ENCODE measurements around the gene P2RX6.

Gene P2RX6

DNA sequence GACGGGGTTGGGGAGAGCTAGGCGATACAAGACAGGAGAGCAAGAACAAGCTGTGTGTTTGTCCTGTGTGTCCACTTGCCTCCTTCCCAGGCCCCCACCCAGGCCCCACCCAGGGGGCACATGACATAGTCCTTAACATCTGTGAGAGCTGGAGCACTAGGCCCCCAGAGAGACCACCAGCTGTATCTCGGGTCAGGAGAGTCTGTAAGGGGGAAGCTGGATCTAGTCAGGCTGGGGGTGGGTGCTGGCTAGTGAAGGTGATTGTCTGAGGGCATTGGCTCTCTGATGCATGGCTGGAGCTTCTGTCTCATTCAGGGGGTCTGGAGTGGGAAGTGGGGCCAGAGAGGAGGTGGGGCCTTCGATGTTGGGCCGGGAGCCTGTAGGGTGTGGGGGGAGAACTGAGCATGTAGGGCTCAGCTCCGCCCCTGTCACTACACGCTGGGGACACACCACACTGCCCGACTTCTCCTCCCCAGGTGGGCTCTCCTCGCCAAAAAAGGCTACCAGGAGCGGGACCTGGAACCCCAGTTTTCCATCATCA, 571 bp downstream of the P2RX6 start:
- DNase-seq: no peak

DNA sequence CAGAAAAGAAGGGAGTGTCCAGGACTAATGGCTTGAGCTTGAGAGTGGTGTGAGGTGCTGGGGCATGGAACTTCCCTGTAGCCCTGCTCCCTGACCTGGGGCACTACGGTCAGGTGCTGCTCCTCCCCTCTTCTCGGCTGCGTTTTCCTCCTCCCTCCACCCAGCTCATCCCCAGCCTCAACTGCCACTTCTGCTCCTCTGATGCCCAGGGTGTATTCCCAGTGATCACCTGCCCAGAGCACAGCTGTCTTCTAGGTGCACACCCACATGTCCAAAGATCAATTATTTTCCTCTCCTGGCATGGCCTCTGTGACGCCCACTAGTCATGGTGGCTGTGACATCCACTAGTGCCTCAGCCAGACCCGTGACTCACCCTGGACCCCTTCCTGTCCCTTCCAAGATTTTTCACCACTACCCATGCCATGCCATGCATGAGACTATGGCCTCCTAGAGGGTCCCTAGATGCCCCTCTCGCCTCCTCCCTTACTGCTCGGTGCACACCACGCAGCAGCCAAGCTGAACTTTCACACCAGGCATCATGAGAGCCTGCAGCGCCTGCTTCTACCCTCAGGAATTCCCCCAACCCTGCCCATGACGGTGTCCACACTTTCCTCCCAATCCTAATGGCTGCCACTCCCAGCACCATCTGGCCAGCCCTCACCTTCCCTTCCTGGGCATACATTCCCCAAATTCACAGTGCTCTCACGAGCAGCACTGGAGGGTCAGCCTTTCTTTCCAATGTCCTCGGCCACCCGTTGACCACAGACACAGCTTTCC, 1.9 kb downstream of the P2RX6 start:
- no peak for DNase-seq

DNA sequence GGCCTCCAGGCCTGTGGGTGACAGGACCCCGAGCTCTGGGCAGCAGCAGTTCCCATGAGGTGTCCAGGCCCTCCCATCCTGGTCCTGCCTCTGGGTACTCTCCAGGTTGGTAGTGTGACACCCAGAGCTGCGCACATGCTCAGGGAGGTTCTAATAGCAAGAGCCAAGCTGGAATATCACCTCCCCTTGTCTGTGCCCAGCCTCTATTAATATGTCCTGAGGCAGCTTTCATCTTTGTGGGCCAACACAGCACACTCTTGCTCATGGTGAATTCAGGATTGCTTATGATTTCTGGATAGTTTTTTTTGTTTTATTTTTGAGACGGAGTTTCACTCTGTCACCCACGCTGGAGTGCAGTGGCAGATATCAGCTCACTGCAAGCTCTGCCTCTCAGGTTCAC, 3.3 kb downstream of the P2RX6 start:
- no peak for DNase-seq

GRCh38 chr22:21020802-21021429, 6.0 kb downstream of the P2RX6 start:
- no peak for DNase-seq

DNA sequence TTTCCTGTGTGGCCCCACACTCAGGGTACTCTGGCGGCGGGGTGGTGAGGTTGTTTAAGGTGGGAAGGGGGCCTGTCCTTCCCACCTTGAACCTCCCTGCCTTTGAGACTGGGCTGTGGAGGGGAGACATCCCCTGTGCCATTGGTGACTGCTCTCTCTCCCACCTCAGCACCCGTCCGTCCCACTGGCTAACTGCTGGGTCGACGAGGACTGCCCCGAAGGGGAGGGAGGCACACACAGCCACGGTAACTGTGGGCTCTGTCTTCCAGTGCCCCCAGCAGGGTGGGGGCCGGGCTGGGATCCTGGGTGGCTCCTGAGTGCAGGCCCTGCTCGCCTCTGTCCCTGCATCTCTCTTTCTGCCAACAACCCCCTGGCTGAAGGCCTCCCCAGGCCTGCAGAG, 7.5 kb downstream of the P2RX6 start:
- no peak for DNase-seq

DNA sequence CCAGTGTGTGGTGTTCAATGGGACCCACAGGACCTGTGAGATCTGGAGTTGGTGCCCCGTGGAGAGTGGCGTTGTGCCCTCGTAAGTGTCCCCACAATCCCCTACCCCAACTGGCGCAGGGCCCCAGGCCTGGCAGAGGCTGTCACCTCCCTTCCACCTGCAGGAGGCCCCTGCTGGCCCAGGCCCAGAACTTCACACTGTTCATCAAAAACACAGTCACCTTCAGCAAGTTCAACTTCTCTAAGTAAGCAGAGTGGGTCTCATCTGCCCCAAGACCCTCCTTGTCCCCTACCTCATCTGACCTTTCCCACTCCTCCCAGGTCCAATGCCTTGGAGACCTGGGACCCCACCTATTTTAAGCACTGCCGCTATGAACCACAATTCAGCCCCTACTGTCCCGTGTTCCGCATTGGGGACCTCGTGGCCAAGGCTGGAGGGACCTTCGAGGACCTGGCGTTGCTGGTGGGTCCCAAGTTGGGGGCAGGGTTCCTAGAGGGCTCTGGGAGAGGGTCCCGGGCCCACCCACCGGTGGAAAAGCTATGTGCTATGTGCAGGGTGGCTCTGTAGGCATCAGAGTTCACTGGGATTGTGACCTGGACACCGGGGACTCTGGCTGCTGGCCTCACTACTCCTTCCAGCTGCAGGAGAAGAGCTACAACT, 8.1 kb downstream of the P2RX6 start:
- no peak for DNase-seq

DNA sequence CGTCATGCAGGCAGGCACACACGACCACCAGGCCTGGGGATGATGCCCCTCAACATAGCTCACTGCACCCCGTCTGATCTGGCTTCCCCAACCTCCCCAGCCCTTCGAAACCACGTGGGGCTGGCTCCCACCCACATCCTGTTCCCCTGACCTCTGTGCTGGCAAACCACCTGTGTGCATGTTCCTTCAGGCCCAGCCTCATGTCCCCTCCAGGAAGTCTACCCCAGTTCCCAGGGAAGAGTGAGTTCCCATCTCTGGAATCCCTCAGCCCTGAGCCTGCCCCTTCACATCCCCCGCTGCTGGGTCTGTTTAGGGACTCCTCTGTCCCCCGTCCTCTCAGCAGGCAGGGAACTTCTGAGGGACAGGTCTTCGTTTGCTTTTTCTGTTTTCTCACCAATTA, 10.3 kb downstream of the P2RX6 start:
- DNase-seq: no peak

- DNase-seq: no peak
Measured at GRCh38 chr22:21025763-21026755, 11.1 kb downstream of the P2RX6 start.

GRCh38 chr22:21026783-21027692, 12.1 kb downstream of the P2RX6 start:
- no peak for DNase-seq

GRCh38 chr22:21028277-21029251, 13.6 kb downstream of the P2RX6 start:
- peak; percentile 44 for DNase-seq

- DNase-seq: peak; percentile 35
Measured at GRCh38 chr22:21029486-21030025, 14.6 kb downstream of the P2RX6 start.

GRCh38 chr22:21030032-21030431, 15.1 kb downstream of the P2RX6 start:
- DNase-seq: peak; percentile 35

GRCh38 chr22:21030621-21031544, 15.9 kb downstream of the P2RX6 start:
- no peak for DNase-seq

DNA sequence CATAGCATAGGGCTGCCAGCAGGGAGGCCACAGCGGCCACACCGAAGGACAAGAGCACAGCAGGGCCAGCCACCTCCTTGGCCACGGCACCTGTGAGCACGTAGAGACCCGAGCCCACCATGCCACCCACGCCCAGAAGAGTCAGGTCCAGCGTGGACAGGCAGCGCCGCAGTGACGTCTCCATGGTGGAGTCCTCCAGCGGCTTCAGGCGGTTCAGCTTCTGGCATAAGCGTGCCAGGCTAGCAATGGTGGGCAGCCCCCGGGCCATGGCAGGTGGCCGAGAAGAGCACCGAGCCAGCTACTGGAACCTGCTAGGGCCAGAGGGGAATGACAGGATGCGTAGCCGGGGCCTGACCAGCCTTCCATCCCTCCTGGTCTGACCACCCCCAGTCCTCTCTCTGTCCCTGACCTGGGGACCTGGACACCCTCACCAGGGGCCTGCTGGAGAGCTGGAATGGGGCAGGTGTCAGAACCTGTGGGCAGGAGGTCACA, 16.6 kb downstream of the P2RX6 start:
- no peak for DNase-seq

- DNase-seq: peak; percentile 77
Measured at GRCh38 chr22:21032037-21032867, 17.3 kb downstream of the P2RX6 start, which contains the start of gene SLC7A4. TSS of gene SLC7A4 (minus strand) at chr22:21032561. CDS start at chr22:21031812, 749 bp downstream.

DNA sequence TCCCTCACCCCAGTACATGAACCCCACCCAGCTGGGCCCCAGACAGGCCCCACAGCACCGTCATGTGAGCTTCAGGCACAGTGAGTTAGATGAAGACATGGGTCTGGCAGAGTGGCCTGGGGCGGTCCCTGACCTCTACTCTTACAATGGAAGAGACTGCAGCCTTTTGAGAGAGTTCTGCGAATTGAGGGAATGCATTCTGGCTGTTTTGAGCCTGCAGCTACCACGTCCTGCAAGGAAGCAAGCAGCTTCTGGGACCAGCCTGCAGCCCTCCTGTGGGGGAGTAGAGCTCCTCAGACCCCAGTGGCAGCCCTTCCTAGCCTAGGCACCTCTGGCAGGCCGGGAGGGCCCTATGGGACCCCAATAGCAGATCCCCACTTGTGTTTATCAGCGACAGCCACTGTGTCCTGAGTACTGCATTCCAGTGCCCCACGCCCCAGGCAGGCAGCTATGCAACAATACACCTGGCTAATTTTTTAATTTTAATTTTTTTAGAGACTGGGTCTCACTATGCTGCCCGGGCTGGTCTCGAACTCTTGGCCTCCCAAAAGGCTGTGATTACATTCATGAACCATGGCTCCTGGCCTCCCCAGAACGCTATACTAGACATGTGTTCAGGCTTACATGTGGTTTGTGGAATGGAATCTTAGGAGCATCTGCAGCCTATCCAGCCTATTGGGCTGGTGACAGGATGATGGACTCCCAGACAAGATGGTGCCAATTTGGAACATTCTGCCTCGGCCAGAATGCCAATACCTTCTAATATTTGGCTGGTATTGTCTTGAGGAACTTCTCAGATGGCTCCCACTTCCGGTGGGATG, 18.1 kb downstream of the P2RX6 start:
- DNase-seq: peak; percentile 85

DNA sequence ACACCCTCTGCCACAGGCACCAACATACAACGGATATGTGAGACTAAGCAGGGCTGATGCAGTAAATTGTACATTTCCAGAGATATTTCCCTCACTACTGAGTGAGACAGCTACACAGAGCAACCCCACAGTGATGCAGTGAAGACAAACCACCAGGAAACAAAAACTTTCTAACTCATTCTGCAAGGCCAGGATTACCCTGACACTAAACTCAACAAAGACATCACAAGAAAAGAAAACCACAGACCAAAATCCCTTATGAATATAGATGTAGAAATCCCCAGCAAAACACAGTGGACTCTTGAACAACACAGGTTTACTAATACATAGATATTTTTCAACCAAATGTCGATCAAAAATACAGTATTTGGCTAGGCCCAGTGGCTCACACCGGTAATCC, 18.9 kb downstream of the P2RX6 start:
- no peak for DNase-seq

Measured in islet precursor cell (in vitro differentiated cells).